LHCN-M2 (cell line): ENCODE data around the gene MXD4. TPM values are rescaled to one million over a fixed set of nuclear protein-coding genes. Genes with fewer than 3 reads are reported as not detected.

Experiments used
- DNase-seq: peaks from one replicate; pipeline ENCODE4 v3.0.0-alpha.2; 2012; ENCODE audit warnings: low read depth
- total RNA-seq: library from RNA; depleted of rRNA; stranded (reverse); fragments of >200 nt; gene quantifications from 2 replicates; pipeline ENCODE4 v1.2.3, GENCODE V29; 2014

Gene MXD4
- total RNA-seq, 1 experiment from 2014 or later, result 45.3 TPM

DNA sequence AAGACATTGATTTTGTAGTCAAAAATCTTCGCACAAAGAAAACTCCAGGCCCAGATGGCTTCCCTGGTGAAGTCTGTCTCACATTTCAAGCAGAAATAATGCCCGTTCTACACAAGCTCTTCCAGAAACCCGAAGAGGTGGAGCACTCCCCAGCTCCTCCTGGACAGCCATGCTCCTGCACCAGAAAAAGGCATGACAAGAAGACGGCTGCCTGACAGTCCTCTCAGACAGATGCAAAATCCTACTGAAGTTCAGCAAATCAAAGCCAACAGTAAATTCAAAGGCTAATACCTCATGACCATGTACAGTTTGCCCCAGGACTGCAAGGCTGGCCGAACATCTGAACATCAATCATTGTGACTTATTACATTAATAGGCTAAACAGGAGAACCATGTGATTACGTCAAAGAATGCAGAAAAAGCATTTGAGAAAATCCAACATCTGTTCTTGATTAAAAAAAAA, 30.8 kb upstream of the MXD4 start:
- peak; percentile 26 for DNase-seq

DNA sequence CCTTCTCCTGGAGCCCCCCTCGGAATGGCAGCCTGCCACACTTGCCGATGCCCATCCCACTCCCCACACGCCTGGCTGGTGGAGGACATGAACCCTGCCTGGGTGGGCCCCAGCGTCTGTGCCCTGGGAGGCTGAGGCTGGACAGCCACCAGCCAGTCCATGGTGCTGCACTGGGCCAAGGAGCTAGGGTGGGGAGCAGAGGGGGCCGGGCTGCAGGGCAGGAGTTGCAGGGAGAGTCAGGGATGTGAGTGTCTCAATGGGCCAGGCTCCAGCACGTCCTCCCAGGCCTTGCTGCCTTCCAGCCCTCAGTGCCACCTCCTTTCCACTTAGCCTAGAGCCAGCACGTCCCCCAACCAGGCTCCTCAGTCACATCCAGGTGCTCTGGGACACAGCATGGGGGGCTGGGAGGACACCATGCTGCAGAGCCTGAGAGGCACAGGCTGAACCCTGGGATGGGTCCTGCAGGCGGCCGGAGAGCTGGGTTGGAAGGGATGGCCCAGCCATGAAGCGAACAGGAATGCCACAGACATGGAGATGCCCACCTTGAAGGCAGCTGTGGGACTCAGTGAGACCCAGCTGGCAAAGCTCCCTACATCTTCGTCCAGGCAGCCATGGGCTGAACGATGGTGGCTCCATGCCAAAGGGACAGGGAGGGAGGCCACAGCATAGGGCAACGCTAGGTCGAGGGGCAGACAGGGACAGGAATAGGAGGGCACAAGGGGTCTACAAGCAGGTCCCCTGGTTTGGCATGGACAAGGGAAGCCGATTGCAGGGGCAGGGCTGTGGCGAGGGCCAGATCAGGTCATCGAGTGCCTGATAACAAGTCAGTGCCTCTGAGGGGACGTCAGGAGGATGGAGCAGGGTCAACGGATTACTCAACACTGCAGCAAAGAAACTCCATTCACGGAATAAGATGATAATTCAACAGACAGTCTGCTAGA, 30.1 kb upstream of the MXD4 start:
- DNase-seq, result no peak

DNA sequence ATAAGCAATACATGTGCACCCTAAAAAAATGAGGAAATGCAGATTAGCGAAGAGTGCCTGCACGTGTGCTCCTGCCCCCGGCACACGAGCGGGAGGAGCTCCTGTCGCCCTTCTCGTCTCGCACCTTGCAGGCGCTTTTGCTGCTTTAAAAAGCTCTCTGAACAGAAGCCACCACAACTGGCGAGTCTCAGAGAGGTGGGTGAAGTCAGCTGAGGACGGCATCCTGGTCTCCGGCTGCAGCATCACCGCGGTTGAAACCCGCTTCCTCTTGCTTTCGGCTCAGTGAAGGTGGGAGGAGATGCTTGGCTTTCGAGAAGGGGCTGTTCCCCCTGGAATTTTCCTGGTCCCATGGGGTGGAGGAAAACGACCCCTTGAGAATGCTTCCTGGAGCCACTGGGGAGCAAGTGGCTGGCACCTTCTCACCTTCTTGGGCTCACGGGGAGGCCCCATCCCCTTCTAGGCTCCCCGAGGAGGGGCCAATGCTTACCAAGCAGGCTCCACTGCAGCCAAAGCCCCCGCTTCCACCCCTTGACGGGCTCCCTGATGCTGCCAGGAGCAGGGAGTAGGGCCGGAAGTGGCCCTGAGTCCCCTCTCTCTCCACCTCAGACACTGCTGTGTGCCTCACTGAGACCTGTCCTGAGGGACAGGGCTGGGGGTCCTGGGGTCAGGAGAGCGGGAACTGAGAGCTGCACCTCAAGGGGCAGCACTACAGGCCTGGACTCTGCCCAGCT, 29.2 kb upstream of the MXD4 start:
- DNase-seq, result no peak

DNA sequence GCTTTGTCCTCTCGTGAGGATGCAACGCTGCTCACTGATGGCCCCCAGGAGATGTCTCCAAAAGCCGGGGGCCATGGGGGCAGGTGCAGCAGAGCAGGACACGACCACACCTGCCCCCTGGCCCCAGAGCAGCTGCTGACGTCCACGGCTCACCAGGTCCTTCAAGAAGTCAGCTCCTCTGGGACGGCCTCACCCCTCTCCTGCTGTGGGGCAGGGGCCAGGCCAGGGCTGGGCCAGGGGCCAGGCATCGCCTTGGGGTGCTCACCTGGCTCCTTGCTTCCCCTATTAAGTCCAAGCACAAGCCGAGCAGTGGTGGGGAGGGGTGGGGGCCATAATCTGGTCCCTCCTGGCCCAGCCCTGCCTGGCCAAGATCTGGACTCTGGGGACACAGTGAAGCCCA, 28.6 kb upstream of the MXD4 start:
- no peak for DNase-seq

DNA sequence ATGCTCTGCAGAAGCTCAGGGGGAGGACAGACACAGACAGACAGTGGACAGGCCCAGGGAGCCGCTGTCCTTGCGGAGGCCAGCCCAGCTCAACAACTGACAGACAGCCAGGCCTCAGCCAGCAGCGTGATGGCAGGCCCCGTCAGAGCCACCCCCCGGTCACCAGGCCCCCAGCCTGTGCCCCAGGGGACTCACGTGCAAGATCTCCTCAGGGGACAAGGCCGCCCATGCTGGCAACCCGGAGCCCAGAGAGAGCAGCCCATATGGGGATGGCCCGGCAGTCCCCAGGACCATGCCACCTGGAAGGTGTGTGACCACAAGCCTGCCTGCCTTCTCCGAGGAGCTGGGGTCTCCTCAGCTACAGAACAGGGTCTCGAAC, 28.0 kb upstream of the MXD4 start:
- no peak for DNase-seq

DNA sequence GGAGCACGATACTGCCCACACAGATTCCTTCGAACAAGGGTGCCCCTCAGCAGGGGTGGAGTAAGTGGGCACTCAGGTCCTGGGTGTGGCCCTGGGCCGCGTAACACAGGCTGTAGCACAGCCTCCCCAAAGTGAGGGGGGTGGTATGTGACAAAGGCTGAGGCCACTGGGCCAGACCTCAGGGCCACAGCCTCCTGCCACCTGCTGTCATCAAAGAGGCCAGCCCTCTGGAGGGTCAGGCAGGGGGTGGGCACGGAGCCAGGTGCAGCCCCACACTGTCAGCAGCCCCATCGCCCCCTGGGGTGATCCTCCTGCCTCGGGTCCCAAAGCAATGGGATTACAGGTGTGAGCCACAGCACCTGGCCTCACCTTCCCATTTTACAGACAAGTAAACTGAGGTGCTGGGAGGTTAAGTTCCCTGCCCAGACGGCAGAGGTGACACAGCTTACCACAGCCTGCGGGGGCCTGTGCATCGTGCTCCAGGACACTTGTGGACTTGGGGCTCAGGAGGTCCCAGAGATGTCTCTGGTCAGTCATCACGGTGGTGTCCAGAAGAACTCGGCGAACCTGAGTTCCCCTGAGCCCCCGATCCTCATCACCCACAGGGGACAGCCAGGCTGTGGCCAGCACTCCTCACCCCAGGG, 27.5 kb upstream of the MXD4 start:
- no peak for DNase-seq

DNA sequence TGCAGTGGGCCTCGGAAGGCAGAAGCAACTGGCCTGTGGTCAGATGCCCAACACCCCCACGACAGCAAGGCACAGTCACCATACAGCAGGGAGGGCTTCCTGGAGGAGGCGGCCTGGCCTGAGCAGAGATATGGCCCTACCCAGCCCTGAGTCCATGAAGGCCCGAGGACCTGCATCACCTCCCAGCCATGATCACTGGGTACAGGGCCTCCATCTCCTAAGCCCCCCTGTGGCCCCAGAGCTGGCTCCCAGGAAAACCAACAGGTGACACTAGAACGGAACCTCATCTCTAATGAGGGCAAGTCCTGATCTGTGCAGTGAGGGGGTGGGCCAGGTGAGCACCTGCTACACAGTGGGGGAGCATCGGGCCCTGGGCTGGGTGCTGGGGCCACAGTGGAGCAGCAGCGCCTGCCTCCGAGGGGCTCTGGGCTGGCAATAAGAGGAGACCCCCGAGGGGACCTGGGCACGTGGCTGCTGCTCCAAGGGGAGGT, 26.2 kb upstream of the MXD4 start:
- DNase-seq, result no peak

DNA sequence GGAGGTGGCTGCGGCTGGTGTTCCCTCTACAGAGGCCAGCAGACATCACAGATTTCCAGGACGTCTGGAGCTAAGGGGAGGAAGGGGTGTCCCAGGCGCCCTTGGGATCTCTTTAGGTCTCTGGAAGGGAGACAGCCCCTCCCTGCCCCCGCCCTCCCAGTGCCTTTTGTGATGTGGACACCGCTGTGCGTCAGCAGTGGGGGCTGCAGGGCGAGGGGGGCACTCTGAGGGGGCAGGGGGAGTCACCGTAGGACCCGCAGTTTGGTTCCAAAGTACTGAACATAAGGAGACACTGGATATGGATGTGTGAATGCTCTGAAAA, 25.6 kb upstream of the MXD4 start:
- no peak for DNase-seq

DNA sequence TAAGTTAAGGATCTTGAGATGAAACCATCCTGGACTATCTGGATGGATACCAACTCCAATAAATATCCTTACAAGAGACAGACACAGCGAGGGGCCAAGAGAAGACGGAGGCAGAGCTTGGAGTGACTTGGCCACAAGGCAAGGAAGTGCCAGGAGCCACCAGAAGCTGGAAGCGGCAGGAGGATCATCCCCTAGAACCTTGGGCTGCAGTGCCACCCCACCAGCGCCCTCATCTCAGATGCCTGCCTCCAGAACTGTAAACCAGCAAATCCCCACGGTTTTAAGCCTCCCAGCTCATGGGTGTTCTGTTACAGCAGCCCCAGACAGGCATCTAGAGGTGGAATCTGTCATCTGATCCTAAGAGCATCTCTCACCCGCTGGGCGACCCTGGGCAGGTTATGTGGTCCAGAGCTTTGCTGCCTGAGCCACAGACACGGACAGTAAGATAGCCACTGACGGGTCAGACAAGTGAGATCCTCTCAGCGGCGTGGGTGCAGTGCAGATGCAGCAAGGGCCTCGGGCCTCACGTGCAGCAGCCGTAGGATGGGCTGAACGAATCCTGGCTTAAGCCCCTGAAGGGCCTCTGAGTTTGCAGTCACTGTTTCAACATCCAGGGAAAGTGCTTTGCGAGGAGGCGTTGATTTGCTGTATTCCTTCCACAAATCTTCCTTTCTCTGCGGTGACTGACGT, 25.1 kb upstream of the MXD4 start:
- DNase-seq, result no peak

DNA sequence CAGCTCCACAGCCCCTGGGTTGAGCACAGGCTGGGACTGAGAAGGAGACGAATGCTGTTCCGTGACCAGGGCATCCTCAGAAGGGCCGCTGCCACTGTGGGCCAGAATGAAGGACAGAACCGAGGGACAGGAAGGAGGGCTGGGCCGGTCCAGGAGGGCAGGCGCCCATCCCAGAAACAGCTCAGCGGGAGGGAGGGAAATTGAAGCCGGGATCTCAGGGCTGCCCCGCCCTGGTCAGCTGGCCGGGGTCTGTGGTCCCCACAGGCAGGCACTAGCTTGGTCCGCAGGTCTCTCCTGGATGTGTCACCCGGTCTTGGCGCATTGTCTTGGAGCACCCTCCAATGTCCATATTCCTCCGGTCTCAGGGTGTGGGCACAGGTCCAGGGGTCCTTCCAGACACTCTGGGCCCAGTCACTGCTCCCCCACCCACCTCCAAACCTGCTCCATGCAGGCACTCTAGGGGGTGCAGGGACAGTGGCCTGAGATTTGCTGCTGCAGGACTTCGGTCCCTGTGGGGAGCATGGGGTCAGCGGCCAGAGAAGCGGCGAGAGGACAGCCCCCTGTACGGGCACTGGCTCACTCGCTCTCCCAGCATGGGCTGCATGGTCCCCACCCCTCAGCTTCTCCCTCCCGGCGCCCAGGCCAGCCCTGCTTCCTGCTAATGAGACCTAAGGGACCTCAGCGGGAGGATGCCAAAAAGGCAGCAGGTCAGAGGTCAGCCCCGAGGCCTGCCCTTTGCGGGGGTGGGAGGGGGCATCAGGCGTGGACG, 23.9 kb upstream of the MXD4 start:
- no peak for DNase-seq

DNA sequence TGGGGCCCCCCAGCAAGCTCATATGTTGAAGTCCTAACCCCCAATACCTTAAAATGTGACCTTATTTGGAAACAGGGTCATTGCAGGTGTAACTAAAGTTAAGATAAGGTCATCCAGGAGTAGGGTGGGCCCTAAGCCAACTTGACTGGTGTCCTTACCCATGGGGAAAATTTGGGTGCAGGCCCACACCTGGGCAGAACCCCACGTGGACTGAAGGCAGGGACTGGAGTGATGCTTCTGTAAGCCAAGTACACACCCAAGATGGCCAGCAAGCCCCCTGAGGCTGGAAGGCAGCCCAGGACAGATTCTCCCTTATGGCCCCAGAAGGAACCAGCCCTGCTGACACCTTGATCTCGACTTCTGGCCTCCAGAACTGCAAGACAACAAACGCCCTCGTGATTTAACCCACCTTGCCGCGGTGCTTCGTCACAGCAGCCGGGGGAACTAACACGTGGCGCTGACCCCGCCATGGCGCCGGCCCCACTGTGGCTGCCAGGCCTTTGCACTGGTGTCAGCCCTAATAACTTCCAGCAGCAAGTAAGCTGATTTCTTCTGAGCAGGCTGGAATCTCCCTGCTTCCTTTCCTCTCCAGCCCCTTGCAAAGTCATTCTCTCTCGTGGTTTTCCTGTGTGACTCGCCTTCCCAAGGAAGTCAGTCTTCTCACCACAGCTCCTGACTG, 23.2 kb upstream of the MXD4 start:
- DNase-seq, result peak; percentile 64

DNA sequence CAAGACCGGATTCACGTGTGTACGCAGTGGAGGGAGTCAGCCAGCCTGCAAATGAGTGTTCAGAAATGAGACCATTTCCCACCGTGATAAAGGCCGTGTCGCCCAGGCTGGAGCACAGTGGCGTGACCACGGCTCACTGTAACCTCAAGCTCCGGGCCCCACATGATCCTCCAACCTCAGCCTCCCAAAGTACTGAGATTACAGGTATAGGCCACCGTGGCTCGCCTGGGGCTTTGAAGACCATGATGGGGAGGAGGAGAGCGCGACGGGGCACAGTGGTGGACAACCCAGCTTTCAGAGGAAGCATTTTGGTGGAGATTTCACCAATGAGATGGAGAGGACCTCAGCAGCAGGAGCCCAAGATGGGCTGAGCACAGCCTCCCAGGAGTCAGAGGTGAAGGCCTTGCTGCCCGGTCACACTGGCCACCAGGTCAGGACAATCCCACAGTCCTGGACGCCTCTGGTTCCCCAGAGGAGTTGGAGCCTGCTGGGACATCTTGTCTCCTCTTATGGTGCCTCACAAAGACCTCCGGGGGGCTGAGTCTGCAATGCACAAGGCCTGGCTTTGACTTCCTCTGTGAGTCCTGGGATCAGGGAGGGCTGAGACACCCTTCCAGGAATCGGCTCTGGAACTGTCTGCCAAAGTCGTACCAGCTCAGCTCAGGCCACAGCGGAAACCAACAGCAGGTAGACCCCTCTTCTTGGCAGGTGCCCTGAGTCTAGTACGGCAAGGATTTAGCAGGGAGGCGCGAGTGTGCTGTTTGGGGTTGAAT, 22.4 kb upstream of the MXD4 start:
- DNase-seq, result no peak

DNA sequence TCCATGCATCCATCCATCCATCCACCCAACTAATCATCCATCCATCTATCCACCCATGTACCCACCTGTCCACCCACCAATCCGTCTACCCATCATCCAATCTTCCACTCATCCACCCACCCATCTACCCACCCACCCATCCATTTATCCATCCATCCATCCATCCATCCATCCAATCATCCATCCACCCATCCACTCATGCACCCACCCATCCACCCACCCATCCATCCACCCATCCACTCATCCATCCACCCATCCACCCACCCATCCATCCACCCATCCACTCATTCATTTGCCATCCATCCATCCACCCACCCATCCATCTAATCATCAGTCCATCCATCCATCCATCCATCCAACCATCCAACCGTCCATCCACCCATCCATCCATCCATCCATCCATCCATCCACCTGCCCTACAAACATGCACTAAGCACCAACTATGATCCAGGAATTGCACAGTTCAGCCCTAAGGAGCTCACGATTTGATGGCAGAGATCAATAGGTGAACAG, 21.3 kb upstream of the MXD4 start:
- DNase-seq, result no peak

DNA sequence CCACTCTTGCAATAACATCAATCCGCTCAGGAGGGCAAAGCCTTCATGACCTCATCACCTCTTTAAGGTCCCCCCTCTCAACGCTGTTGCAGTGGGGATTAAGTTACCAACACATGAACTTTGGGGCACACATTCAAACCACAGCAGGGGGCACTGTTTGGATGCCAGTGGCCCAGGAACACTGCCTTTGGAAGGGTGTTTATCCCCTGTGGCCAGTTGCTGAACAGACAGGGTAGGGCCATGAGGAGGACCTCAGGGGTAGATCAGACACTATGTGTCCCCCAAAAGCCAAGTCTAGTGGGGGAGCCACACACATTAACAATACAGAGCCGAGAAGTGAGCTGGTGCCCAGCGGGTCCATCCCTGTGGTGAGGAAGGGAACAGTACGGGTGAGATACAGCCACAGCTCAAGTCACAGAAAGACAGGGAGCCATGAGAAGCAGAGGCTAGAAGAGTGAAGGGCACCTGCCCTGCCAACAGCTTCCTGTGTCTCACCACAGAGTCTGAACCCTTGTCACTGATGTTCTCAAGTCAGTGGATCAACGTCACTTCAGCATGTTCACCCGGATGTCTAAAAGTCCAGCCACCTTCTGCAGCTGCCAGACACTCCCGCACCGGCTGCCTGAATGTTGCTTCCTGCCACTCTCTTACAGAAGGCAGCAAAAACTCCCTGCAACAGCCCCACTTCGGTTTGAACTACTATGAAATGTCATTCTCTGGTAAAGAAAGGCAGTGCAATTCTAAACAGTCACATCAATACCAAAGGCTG, 19.9 kb upstream of the MXD4 start:
- peak; percentile 44 for DNase-seq

DNA sequence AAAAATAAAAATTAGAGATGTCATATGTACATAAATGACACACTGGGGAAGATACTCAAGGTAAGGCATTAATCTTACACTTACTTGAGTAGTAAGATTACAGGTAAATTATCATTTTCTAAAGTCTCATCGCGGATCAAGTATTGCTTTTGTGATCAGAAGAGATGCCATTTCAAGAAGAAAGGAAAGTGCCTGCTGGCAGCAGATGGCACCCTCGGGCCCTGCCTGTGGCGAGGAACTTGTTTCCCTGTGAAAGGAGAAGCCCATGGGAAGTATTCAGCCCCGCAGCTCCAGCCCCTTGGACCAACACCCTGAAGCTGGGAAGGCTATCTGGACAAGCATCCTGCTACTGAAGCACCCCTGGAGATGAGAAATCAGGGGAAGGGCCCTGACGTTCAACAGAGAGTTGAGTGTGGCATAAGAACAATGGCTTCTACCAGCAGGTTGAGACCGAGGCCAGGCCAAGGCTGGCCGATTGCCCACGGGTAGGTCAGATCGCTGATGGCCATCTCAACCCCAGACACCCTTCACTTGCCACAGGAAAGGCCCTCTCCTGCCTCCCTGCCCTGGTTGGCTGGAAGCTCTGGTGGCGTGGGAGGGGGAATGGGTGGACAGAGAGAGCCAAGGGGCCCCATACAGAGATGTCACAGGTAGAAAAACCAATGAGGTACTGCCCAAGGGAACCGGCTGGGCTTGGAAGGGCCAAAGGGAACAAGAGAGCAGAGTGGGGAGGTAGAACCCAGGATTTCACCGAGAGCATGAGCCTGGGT, 18.8 kb upstream of the MXD4 start:
- DNase-seq, result no peak

DNA sequence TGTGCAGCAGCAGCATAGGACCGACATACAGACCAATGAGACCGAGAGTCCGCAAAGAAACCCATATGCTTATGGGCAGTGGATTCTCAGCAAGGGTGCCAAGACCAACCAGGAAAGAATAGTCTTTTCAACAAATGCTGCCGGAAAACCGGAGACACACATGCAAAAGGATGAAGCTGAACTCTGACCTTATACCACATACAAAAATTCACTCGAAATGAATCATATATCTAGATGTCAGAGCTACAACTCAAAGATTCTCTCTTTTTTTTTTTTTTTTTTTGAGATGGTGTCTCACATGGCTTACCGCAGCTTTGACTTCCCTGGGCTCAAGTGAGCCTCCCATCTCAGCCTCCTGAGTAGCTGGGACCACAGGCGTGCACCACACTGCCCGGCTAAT, 16.0 kb upstream of the MXD4 start:
- DNase-seq, result no peak

DNA sequence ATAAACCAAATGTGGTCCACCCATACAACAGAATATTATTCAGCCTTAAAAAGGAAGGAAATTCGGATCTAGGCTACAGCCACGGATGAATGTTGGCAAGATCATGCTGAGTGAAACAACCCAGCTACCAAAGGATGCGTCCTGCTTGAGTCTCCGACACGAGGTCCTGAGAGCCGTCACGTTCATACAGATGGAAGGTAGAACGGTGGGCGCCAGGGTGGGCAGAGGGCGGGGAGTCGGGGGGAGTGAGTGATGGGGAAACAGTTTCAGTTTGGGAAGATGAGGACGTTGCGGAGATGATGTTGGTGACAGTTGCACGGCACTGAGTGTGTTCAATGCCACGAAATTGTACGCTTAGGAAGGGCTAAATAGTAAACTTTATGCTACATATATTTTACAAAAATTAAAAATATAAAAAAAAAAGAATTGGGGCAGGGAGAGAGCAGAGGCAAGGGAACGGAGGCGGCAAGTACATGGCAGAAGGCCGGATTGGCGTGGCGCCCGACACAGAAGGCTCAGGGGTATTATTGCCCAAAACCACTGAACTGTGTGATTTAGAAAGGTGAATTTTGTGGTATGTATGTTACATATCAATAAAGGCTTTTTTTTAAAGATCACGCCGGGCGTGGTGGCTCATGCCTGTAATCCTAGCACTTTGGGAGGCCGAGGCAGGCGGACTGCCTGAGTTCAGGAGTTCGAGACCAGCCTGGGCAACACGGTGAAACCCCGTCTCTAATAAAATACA, 14.8 kb upstream of the MXD4 start:
- DNase-seq, result no peak
